ENCODE measurements around the gene TMEM63A. TPM values are rescaled to one million over a fixed set of nuclear protein-coding genes. Genes with fewer than 3 reads are reported as not detected.

The TMEM63A gene
- total RNA-seq, 4 donors from 2014 or later = 104 to 256 (median 180) TPM

DNA sequence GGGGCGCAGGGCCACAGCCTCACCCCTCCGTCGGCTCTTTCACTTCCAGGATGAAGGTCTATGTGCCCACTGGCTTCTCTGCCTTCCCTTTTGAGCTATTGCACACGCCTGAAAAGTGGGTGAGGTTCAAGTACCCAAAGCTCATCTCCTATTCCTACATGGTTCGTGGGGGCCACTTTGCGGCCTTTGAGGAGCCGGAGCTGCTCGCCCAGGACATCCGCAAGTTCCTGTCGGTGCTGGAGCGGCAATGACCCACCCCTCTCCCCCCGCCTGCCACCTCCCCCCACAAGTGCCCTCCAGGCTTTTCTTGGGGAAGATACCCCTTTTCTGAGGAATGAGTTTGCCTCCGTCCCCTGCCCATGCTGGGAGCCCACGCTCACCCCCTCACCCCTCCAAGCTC is 37.1 kb downstream of the TMEM63A start:
- no peak for TF ChIP-seq POLR2AphosphoS5 (IDR thresholded peaks at IDR 0.05)
- no peak for TF ChIP-seq POLR2A (IDR thresholded peaks at IDR 0.05)
- TF ChIP-seq, protein P1, sequence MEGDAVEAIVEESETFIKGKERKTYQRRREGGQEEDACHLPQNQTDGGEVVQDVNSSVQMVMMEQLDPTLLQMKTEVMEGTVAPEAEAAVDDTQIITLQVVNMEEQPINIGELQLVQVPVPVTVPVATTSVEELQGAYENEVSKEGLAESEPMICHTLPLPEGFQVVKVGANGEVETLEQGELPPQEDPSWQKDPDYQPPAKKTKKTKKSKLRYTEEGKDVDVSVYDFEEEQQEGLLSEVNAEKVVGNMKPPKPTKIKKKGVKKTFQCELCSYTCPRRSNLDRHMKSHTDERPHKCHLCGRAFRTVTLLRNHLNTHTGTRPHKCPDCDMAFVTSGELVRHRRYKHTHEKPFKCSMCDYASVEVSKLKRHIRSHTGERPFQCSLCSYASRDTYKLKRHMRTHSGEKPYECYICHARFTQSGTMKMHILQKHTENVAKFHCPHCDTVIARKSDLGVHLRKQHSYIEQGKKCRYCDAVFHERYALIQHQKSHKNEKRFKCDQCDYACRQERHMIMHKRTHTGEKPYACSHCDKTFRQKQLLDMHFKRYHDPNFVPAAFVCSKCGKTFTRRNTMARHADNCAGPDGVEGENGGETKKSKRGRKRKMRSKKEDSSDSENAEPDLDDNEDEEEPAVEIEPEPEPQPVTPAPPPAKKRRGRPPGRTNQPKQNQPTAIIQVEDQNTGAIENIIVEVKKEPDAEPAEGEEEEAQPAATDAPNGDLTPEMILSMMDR (IDR thresholded peaks at IDR 0.05) = no peak
- TF ChIP-seq EP300 (IDR thresholded peaks at IDR 0.05; ENCODE audit: low read depth) = no peak
- Histone ChIP-seq H3K27me3 (no peaks in the 10 kb centered on the region), H3K27ac (peak overlapping the region in 2 of 4 donors; percentile 37 to 52), H3K4me3 (no peak overlapping the region), H3K36me3 (peaks cover 0 to 4% (median 1%) of the 10 kb centered on the region in 4 donors), H3K9me3 (no peaks in the 10 kb centered on the region), H3K4me1 (peaks cover 0 to 21% (median 18%) of the 10 kb centered on the region in 4 donors)
- intact Hi-C loops (cut with DNase I; ENCODE audit: low total_unique reads) = loop anchor here (1.0 to 10.0 kb wide), 2 partner anchors 70 to 370 kb away; partner anchors contain the start of gene SRP9
- DNase-seq = no peak
- WGBS, 2 donors (ENCODE audit: low coverage in 1 of 2) = 86% methylated on average over 14 of the region's 14 CpGs; no CpG with 5 or more reads in 1 of the 2 donors
- in situ Hi-C loops (cut with MboI; ENCODE audit: low pct_ligation_motif_present in 1 of 4, low pct_unique_long_range_greater_than_20kb in 1 of 4, low sequenced_read_pairs in 3 of 4) = no loop called here

GRCh38 chr1:225844236-225845061 is 37.7 kb downstream of the TMEM63A start:
- TF ChIP-seq EP300 (IDR thresholded peaks at IDR 0.05; ENCODE audit: low read depth) (no peak), POLR2AphosphoS5 (IDR thresholded peaks at IDR 0.05) (peak in 2 of 3 donors; percentile 14 to 26)
- peak overlapping the region in 1 of 4 donors; percentile 52 for H3K27ac ChIP-seq
- intact Hi-C loops (cut with DNase I; ENCODE audit: low total_unique reads) (loop anchor here (1.0 to 10.0 kb wide), 2 partner anchors 70 to 369 kb away; partner anchors contain the start of gene SRP9), in situ Hi-C loops (cut with MboI; ENCODE audit: low pct_ligation_motif_present in 1 of 4, low pct_unique_long_range_greater_than_20kb in 1 of 4, low sequenced_read_pairs in 3 of 4) (no loop called here)
- no peak overlapping the region for H3K4me3 ChIP-seq
- 68 to 82% methylated on average over 3 to 18 of the region's 18 CpGs for WGBS, 2 donors (ENCODE audit: low coverage in 1 of 2)
- peaks cover 0 to 21% (median 16%) of the 10 kb centered on the region in 4 donors for H3K4me1 ChIP-seq
- peaks cover 0 to 4% (median 1%) of the 10 kb centered on the region in 4 donors for H3K36me3 ChIP-seq
- DNase-seq = no peak
- H3K27me3 ChIP-seq = no peaks in the 10 kb centered on the region
- H3K9me3 ChIP-seq = no peaks in the 10 kb centered on the region

GRCh38 chr1:225843426-225843795 is 38.8 kb downstream of the TMEM63A start:
- DNase-seq = no peak
- intact Hi-C loops (cut with DNase I; ENCODE audit: low total_unique reads) (loop anchor here (10.0 kb wide), 1 partner anchor 69 kb away; the partner anchor contains the start of gene SRP9), in situ Hi-C loops (cut with MboI; ENCODE audit: low pct_ligation_motif_present in 1 of 4, low pct_unique_long_range_greater_than_20kb in 1 of 4, low sequenced_read_pairs in 3 of 4) (no loop called here)
- Histone ChIP-seq H3K9me3 (no peaks in the 10 kb centered on the region), H3K4me1 (peaks cover 0 to 15% (median 13%) of the 10 kb centered on the region in 4 donors), H3K27ac (no peak overlapping the region), H3K4me3 (no peak overlapping the region), H3K36me3 (peaks cover 0 to 7% (median 2%) of the 10 kb centered on the region in 4 donors), H3K27me3 (no peaks in the 10 kb centered on the region)
- TF ChIP-seq, protein P1 (IDR thresholded peaks at IDR 0.05) = no peak
- TF ChIP-seq POLR2A (IDR thresholded peaks at IDR 0.05) = no peak
- no peak for TF ChIP-seq POLR2AphosphoS5 (IDR thresholded peaks at IDR 0.05)
- no peak for TF ChIP-seq EP300 (IDR thresholded peaks at IDR 0.05; ENCODE audit: low read depth)
- WGBS, 2 donors (ENCODE audit: low coverage in 1 of 2) = 74 to 83% methylated on average over 5 to 6 of the region's 6 CpGs

DNA sequence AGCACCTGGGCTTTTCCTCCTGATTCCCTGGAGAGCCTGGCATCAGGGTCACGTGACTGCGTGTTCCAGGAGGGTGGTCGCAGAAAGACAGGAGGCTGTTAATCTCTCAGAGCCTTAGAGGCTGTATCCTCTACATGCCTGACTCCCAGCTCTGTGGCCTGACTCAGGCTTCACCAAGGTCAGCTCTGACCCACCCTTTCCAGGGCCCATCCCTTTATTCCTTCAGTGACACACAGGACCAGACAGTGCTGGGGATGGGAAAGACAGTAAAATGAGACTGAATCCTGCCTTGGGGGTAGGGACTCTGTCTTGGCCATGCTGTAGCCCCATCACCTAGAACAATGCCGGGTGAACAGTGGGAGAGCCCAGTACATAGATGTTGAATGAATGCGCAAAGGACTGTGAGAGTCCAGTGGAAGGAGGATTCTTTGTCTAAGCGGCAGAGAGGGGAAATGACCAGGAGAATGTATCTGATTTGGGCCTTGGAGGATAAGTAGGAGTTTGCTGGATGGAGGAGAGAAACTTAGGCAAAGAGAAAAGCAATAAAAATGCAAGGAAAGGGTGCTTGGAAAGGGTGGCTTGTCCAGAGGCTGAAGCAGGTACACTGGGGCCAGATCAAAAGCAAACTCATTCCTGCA is 39.3 kb downstream of the TMEM63A start:
- H3K4me3 ChIP-seq = no peak overlapping the region
- TF ChIP-seq POLR2AphosphoS5 (IDR thresholded peaks at IDR 0.05) (no peak), EP300 (IDR thresholded peaks at IDR 0.05; ENCODE audit: low read depth) (no peak), POLR2A (IDR thresholded peaks at IDR 0.05) (no peak)
- TF ChIP-seq, protein P1 (IDR thresholded peaks at IDR 0.05) = no peak
- no peak overlapping the region for H3K27ac ChIP-seq
- H3K4me1 ChIP-seq = peaks cover 0 to 10% (median 8%) of the 10 kb centered on the region in 4 donors
- intact Hi-C loops (cut with DNase I; ENCODE audit: low total_unique reads) = loop anchor here (10.0 kb wide), 1 partner anchor 68 kb away; the partner anchor contains the start of gene SRP9
- DNase-seq = no peak
- in situ Hi-C loops (cut with MboI; ENCODE audit: low pct_ligation_motif_present in 1 of 4, low pct_unique_long_range_greater_than_20kb in 1 of 4, low sequenced_read_pairs in 3 of 4) = no loop called here
- no peaks in the 10 kb centered on the region for H3K9me3 ChIP-seq
- peaks cover 0 to 7% (median 2%) of the 10 kb centered on the region in 4 donors for H3K36me3 ChIP-seq
- no peaks in the 10 kb centered on the region for H3K27me3 ChIP-seq
- WGBS, 2 donors (ENCODE audit: low coverage in 1 of 2) = 69 to 80% methylated on average over 3 to 6 of the region's 6 CpGs

Data from transverse colon (tissue), 4 donors.